K562 (cell line): ENCODE data around the gene GCN1. TPM values are rescaled to one million over a fixed set of nuclear protein-coding genes. Genes with fewer than 3 reads are reported as not detected.

ENCODE experiments used
- BMI1 ChIP-seq: fragments of 150-350 bp; IDR thresholded peaks from 2 replicates; pipeline ENCODE4 v1.6.1; 2014; ENCODE audit warnings: low read length
- BRD4 ChIP-seq: fragments of 200-600 bp; sonication (generic); IDR thresholded peaks from 2 replicates; pipeline ENCODE4 v1.6.1; 2017; ENCODE audit warnings: inconsistent platforms
- C11orf30 ChIP-seq: fragments of 450-650 bp; IDR thresholded peaks from 2 replicates; pipeline ENCODE4 v1.6.1; 2016; ENCODE audit warnings: low read depth, mild to moderate bottlenecking
- CC2D1A ChIP-seq: fragments of 450-650 bp; IDR thresholded peaks from 2 replicates; pipeline ENCODE4 v1.6.1; 2017; ENCODE audit warnings: mild to moderate bottlenecking
- CHAMP1 ChIP-seq: fragments of 450-650 bp; IDR thresholded peaks from 2 replicates; pipeline ENCODE4 v1.6.1; 2016; ENCODE audit warnings: mild to moderate bottlenecking
- CREB5 ChIP-seq: fragments of 250-450 bp; sonication (Bioruptor Pico); IDR thresholded peaks from 2 replicates; pipeline ENCODE4 v1.5.0; 2020; ENCODE audit warnings: mild to moderate bottlenecking
- FOXK2 ChIP-seq, 2 experiments: fragments of 450-650 bp; IDR thresholded peaks in 1 of 2; conservative IDR thresholded peaks in 1 of 2; 2 replicates each; pipeline ENCODE4 v1.6.1; 2016; ENCODE audit warnings: low read depth in 2 of 2, mild to moderate bottlenecking in 1 of 2
- KLF6 ChIP-seq: fragments of 250-450 bp; sonication (Bioruptor Pico); IDR thresholded peaks from 2 replicates; pipeline ENCODE4 v1.4.0; 2020; ENCODE audit warnings: mild to moderate bottlenecking, moderate library complexity, borderline replicate concordance
- MEF2A ChIP-seq: IDR thresholded peaks from 2 replicates; pipeline ENCODE4 v1.6.1; 2011; ENCODE audit warnings: low read depth, mild to moderate bottlenecking, low read length, moderate library complexity; ENCODE audit not compliant: control insufficient read depth
- MEF2D ChIP-seq: conservative IDR thresholded peaks from 2 replicates; pipeline ENCODE4 v1.6.1; 2016; ENCODE audit warnings: low read depth, missing genetic modification characterization, missing compliant biosample characterization
- NCOA2 ChIP-seq, 2 experiments: fragments of 450-650 bp; IDR thresholded peaks; 2 replicates each; pipeline ENCODE4 v1.6.1; 2018; ENCODE audit warnings: mild to moderate bottlenecking in 2 of 2, moderate library complexity in 1 of 2; ENCODE audit not compliant: partially characterized antibody in 2 of 2
- NELFE ChIP-seq: IDR thresholded peaks from 2 replicates; pipeline ENCODE4 v1.6.1; 2011; ENCODE audit warnings: mild to moderate bottlenecking; ENCODE audit not compliant: insufficient read depth, insufficient read length
- NFIX ChIP-seq: fragments of 250-450 bp; sonication (Bioruptor Pico); IDR thresholded peaks from 2 replicates; pipeline ENCODE4 v1.4.0; 2020; ENCODE audit warnings: low read depth, mild to moderate bottlenecking, moderate library complexity
- PKNOX1 ChIP-seq: fragments of 450-650 bp; IDR thresholded peaks from 2 replicates; pipeline ENCODE4 v1.6.1; 2016
- RBM22 ChIP-seq: fragments of 200-400 bp; formaldehyde crosslinking; IDR thresholded peaks from 2 replicates; pipeline ENCODE4 v1.6.1; 2018; ENCODE audit warnings: low read length, low read depth; ENCODE audit not compliant: poor library complexity, severe bottlenecking
- SMARCB1 ChIP-seq: IDR thresholded peaks from 2 replicates; pipeline ENCODE4 v1.6.1; 2011; ENCODE audit warnings: improper control_type of control experiment, low read depth; ENCODE audit not compliant: insufficient read length
- SREBF1 ChIP-seq: fragments of 150-350 bp; IDR thresholded peaks from 2 replicates; pipeline ENCODE4 v1.6.1; 2014; ENCODE audit warnings: antibody characterized with exemption, low read depth, low read length, borderline replicate concordance
- TAL1 ChIP-seq: fragments of 450-650 bp; IDR thresholded peaks from 2 replicates; pipeline ENCODE4 v1.6.1; 2016; ENCODE audit warnings: mild to moderate bottlenecking
- ZNF143 ChIP-seq: sonication (generic); formaldehyde crosslinking; IDR thresholded peaks from 2 replicates; pipeline ENCODE4 v1.9.0; 2022; ENCODE audit warnings: mild to moderate bottlenecking, missing genetic modification reagents
- ZNF165 ChIP-seq: fragments of 250-450 bp; sonication (Bioruptor Pico); IDR thresholded peaks from 2 replicates; pipeline ENCODE4 v1.4.0; 2020; ENCODE audit warnings: borderline replicate concordance
- ZNF316 ChIP-seq: fragments of 450-650 bp; IDR thresholded peaks from 2 replicates; pipeline ENCODE4 v1.6.1; 2016
- ZNF408 ChIP-seq: fragments of 250-450 bp; sonication (Bioruptor Pico); IDR thresholded peaks from 2 replicates; pipeline ENCODE4 v1.4.0; 2020; ENCODE audit warnings: low read depth, mild to moderate bottlenecking, moderate library complexity
- ZNF584 ChIP-seq: fragments of 200-800 bp; sonication (Bioruptor generic); IDR thresholded peaks from 2 replicates; pipeline ENCODE4 v1.6.1; 2016; ENCODE audit warnings: low read depth, mild to moderate bottlenecking, missing genetic modification characterization, missing compliant biosample characterization
- polyA plus RNA-seq, 8 experiments: library from polyadenylated mRNA; depleted of rRNA in 4 of 8; stranded (reverse) in 5 of 8; unstranded in 3 of 8; fragments of >200 nt; fragmentation: Nextera tagmentation in 2 of 8; fragmentation: Illumina TruSeq in 1 of 8; extraction: Ambion mirVana in 2 of 8; extraction: Trizol in 1 of 8; gene quantifications; 2 replicates each; pipeline versions ENCODE4 v1.2.1 to v1.2.3, GENCODE V29; 2011 to 2014; ENCODE audit warnings: inconsistent platforms in 1 of 8, missing spikeins in 1 of 8
- total RNA-seq, 7 experiments: library from RNA; depleted of rRNA in 6 of 7; stranded (reverse); fragments of >200 nt in 6 of 7; fragmentation: Illumina TruSeq in 2 of 7; extraction: Trizol in 2 of 7; gene quantifications; 2 replicates each; pipeline versions ENCODE4 v1.2.1 to v1.2.3, GENCODE V29; 2011 to 2021; ENCODE audit warnings: low replicate concordance in 1 of 7

GCN1 gene
- total and polyA plus RNA-seq, 9 of the 15 experiments (the other 6 are each of a cell fraction or from before 2014, with no cell fraction given): 11.9 to 190 (median 51.7) TPM

GRCh38 chr12:120194534-120195395 is at the start of gene GCN1 (continued):
- TF ChIP-seq BRD4 (peak; percentile 91), TAL1 (no peak), BMI1 (no peak), ZNF316 (0 out of 2 replicates have a peak, but pooled peaks have one; percentile 25), ZNF584 (peak; percentile 58; the same call in 1 of the 2 replicates), NFIX (CRISPR knock-in tag) (no peak), NELFE (no peak), MEF2A (no peak), SMARCB1 (no peak), NCOA2 (IDR thresholded peaks at IDR 0.05; ENCODE audit: partially characterized antibody in 2 of 2) (no peak), C11orf30 (peak; percentile 93), MEF2D (tag) (no peak), CREB5 (CRISPR knock-in tag) (no peak), ZNF408 (CRISPR knock-in tag) (no peak), CC2D1A (no peak), PKNOX1 (peak; percentile 14; the same call in 1 of the 2 replicates), FOXK2 (conservative IDR thresholded peaks at IDR 0.05 in 1 of 2, IDR thresholded peaks at IDR 0.05 in 1 of 2; ENCODE audit: low read depth in 2 of 2) (no peak), CHAMP1 (no peak), KLF6 (CRISPR knock-in tag) (no peak; the same call in 1 of the 2 replicates), RBM22 (peak; percentile 97), ZNF165 (no peak), ZNF143 (CRISPR knock-in tag) (no peak), SREBF1 (peak; percentile 76; the same call in 1 of the 2 replicates)
